ENCODE results near the gene ARHGAP19.

DNA sequence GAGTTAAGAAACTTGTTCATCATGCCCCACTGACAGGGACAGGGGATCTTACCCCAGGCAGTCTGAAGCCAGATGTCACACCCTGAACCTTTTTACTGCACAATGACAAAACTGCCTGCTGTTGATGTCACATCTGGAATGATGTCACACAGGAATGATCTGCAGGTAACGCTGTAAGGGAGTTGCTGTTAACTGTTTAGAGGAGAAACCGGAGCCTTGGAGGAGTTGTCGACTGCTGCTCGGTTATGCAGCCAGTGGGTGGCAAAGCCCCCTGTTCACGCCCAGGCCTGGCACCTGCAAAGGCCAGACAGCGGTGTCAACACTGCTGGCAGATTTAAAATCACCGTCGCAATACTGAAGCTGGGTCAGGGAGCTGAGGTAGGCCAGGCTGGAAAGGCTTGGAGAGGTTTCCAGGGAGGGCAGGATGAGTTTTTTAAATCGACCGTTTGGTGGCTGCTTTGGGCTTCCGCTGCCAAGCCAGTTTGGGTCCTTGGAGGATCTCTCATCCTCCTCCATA lies 96.7 kb downstream of the ARHGAP19 start:
- TF ChIP-seq, protein P1, sequence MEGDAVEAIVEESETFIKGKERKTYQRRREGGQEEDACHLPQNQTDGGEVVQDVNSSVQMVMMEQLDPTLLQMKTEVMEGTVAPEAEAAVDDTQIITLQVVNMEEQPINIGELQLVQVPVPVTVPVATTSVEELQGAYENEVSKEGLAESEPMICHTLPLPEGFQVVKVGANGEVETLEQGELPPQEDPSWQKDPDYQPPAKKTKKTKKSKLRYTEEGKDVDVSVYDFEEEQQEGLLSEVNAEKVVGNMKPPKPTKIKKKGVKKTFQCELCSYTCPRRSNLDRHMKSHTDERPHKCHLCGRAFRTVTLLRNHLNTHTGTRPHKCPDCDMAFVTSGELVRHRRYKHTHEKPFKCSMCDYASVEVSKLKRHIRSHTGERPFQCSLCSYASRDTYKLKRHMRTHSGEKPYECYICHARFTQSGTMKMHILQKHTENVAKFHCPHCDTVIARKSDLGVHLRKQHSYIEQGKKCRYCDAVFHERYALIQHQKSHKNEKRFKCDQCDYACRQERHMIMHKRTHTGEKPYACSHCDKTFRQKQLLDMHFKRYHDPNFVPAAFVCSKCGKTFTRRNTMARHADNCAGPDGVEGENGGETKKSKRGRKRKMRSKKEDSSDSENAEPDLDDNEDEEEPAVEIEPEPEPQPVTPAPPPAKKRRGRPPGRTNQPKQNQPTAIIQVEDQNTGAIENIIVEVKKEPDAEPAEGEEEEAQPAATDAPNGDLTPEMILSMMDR (IDR thresholded peaks at IDR 0.05; ENCODE audit: poor library complexity) = no peak
- TF ChIP-seq EZH2phosphoT487 (IDR thresholded peaks at IDR 0.05; ENCODE audit: low read depth, severe bottlenecking, unreplicated experiment) = no peak
- TF ChIP-seq EZH2 (IDR thresholded peaks at IDR 0.05; ENCODE audit: borderline replicate concordance) = no peak
